Adrenal gland (tissue), 12 donors: ENCODE results near the gene ARL8B. TPM values are rescaled to one million over a fixed set of nuclear protein-coding genes. Genes with fewer than 3 reads are reported as not detected.

ENCODE experiments used
- DNase-seq, 7 donors: peaks; one replicate each; pipeline ENCODE4 v3.0.0-alpha.2; 2019 to 2020
- H3K27ac ChIP-seq, 5 donors: fragments of 200-600 bp; sonication (generic) in 4 of 5; 1 replicate in 3 of 5; 2 replicates in 2 of 5; pipeline versions ENCODE4 v1.5.1 to v1.8.0; 2016 to 2020; ENCODE audit warnings: mild to moderate bottlenecking in 1 of 5
- H3K27me3 ChIP-seq: fragments of 200-600 bp; 2 replicates; pipeline ENCODE4 v1.8.0; 2021
- H3K36me3 ChIP-seq, 2 donors: fragments of 200-600 bp; replicated peaks in 1 of 2; 1 replicate in 1 of 2; 2 replicates in 1 of 2; pipeline versions ENCODE4 v1.5.1 to v1.8.0; 2018 to 2022
- H3K4me1 ChIP-seq, 2 donors: fragments of 200-600 bp; replicated peaks in 1 of 2; 1 replicate in 1 of 2; 2 replicates in 1 of 2; pipeline versions ENCODE4 v1.5.1 to v1.8.0; 2018 to 2021
- H3K4me3 ChIP-seq, 4 donors: fragments of 200-600 bp; sonication (generic) in 3 of 4; one replicate each; pipeline ENCODE4 v1.5.1; 2016 to 2018
- H3K9me3 ChIP-seq, 3 donors: fragments of 200-600 bp; sonication (generic) in 1 of 3; replicated peaks in 1 of 3; 1 replicate in 2 of 3; 2 replicates in 1 of 3; pipeline versions ENCODE4 v1.5.1 to v1.8.0; 2016 to 2021
- POLR2A ChIP-seq, 2 donors: fragments of 450-650 bp; IDR thresholded peaks; one replicate each; pipeline ENCODE4 v1.6.1; 2017; ENCODE audit warnings: antibody characterized with exemption in 2 of 2, mild to moderate bottlenecking in 2 of 2, moderate library complexity in 1 of 2
- WGBS, 4 donors: extraction: QIAGEN DNeasy Blood & Tissue Kit in 2 of 4; methylation state at CpG; one replicate each; pipeline versions ENCODE4 v1.1.5 to v1.1.7; 2013 to 2017; 5-methylcytosine and 5-hydroxymethylcytosine counted together
- intact Hi-C, 2 donors: fragments of 100-400 bp; cut with DNase I; formaldehyde crosslinking; loops; one replicate each; pipeline versions ENCODE4 v1.14.1 to v1.15.0; 2022 to 2023
- polyA plus RNA-seq, 3 donors: library from polyadenylated mRNA; stranded (reverse); fragments of 200-250 nt in 2 of 3; fragments of 350-450 nt in 1 of 3; fragmentation: Illumina TruSeq in 1 of 3; extraction: RNeasy Lipid Tissue Mini Kit (QIAGEN cat#74804) in 1 of 3; gene quantifications; one replicate each; pipeline ENCODE4 v1.2.3, GENCODE V29; 2013 to 2014
- total RNA-seq, 9 donors: library from RNA; depleted of rRNA in 4 of 9; stranded (reverse); fragments of >200 nt in 4 of 9; fragments of 120-200 nt in 1 of 9; fragmentation: NEBNext Ultra II Directional in 1 of 9; extraction: Animal tissue kit (Norgen Biotek cat#: 25700) in 1 of 9; gene quantifications; one replicate each; pipeline versions ENCODE4 v1.1.0 to v1.2.4, GENCODE V29; 2013 to 2023
- TF ChIP-seq, protein P1 (sequence below), 6 experiments: fragments of 450-650 bp in 4 of 6; fragments of 200-600 bp in 2 of 6; sonication (generic) in 1 of 6; IDR thresholded peaks; 1 replicate in 5 of 6; 2 replicates in 1 of 6; pipeline versions ENCODE4 v1.5.1 to v1.8.0; 2016 to 2021; ENCODE audit warnings: antibody characterized with exemption in 6 of 6, mild to moderate bottlenecking in 2 of 6, moderate library complexity in 1 of 6
- donor health status: healthy with polysubstance abuse.
- donor health status: Bipolar disorder and iron deficiency.
- donor health status: DM: yes; HTN: yes; CAD: no.
- donor health status: DM: no; HTN: no; CAD: no.
- donor health status: DM: no; HTN: no; CAD: no.
- donor health status: DM: yes; HTN: yes; CAD: no.

ARL8B gene
- total and polyA plus RNA-seq, 12 donors: 27.8 to 131 (median 52.8) TPM

GRCh38 chr3:5210926-5211325 is 88.8 kb downstream of the ARL8B start:
- no peak overlapping the region for H3K27ac ChIP-seq
- H3K4me3 ChIP-seq: no peak overlapping the region
- intact Hi-C loops: no loop called here
- H3K36me3 ChIP-seq: peaks cover 0 to 95% of the 10 kb centered on the region in 2 donors
- WGBS, 4 donors: 95 to 98% (median 96%) methylated on average over 5 of the region's 5 CpGs
- DNase-seq: no peak
- no peaks in the 10 kb centered on the region for H3K27me3 ChIP-seq
- TF ChIP-seq POLR2A (IDR thresholded peaks at IDR 0.05): no peak
- TF ChIP-seq, protein P1, sequence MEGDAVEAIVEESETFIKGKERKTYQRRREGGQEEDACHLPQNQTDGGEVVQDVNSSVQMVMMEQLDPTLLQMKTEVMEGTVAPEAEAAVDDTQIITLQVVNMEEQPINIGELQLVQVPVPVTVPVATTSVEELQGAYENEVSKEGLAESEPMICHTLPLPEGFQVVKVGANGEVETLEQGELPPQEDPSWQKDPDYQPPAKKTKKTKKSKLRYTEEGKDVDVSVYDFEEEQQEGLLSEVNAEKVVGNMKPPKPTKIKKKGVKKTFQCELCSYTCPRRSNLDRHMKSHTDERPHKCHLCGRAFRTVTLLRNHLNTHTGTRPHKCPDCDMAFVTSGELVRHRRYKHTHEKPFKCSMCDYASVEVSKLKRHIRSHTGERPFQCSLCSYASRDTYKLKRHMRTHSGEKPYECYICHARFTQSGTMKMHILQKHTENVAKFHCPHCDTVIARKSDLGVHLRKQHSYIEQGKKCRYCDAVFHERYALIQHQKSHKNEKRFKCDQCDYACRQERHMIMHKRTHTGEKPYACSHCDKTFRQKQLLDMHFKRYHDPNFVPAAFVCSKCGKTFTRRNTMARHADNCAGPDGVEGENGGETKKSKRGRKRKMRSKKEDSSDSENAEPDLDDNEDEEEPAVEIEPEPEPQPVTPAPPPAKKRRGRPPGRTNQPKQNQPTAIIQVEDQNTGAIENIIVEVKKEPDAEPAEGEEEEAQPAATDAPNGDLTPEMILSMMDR (IDR thresholded peaks at IDR 0.05): no peak
- no peaks in the 10 kb centered on the region for H3K4me1 ChIP-seq
- H3K9me3 ChIP-seq: no peaks in the 10 kb centered on the region

- WGBS, 4 donors: 85 to 88% (median 86%) methylated on average over 9 of the region's 9 CpGs
- H3K36me3 ChIP-seq: peaks cover 0 to 89% of the 10 kb centered on the region in 2 donors
- intact Hi-C loops: no loop called here
These were observed 90.8 kb downstream of the ARL8B start for GRCh38 chr3:5212628-5213573.

GRCh38 chr3:5213574-5213966 is 91.5 kb downstream of the ARL8B start:
- H3K4me1 ChIP-seq: no peaks in the 10 kb centered on the region
- 69 to 86% (median 73%) methylated on average over 6 to 7 of the region's 7 CpGs for WGBS, 4 donors
- H3K27ac ChIP-seq: no peak overlapping the region
- DNase-seq: no peak
- intact Hi-C loops: no loop called here
- H3K36me3 ChIP-seq: peaks cover 0 to 89% of the 10 kb centered on the region in 2 donors
- H3K4me3 ChIP-seq: no peak overlapping the region
- no peaks in the 10 kb centered on the region for H3K9me3 ChIP-seq
- H3K27me3 ChIP-seq: no peaks in the 10 kb centered on the region
- TF ChIP-seq, protein P1 (IDR thresholded peaks at IDR 0.05): no peak
- no peak for TF ChIP-seq POLR2A (IDR thresholded peaks at IDR 0.05)

More at GRCh38 chr3:5212628-5213573, 90.8 kb downstream of the ARL8B start:
- H3K9me3 ChIP-seq: no peaks in the 10 kb centered on the region
- H3K27ac ChIP-seq: no peak overlapping the region
- H3K4me3 ChIP-seq: no peak overlapping the region
- TF ChIP-seq, protein P1 (IDR thresholded peaks at IDR 0.05): no peak
- no peak for DNase-seq
- no peaks in the 10 kb centered on the region for H3K27me3 ChIP-seq
- H3K4me1 ChIP-seq: no peaks in the 10 kb centered on the region

DNA sequence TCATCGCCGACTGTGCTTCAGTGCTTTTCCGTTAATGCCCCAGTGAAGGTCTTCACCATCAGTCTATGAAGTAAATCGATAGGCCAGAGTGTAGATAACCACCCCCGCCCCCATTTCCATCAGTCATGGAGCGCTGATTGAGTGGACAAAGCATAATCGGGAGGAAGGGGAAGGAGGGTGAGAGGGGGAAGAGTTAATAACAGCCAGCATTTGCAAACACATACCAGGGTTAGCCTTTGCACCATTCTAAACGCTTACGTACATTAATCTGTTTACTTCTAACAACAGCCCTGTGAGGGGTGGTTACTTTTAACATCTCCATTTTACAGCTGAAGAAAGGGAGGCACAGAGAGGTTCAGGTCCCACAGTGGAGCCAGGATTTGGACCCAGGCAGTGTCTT is 92.3 kb downstream of the ARL8B start:
- WGBS, 4 donors: 76 to 84% (median 81%) methylated on average over 9 of the region's 9 CpGs
- intact Hi-C loops: no loop called here
- DNase-seq: no peak
- no peaks in the 10 kb centered on the region for H3K27me3 ChIP-seq
- H3K27ac ChIP-seq: no peak overlapping the region
- no peaks in the 10 kb centered on the region for H3K9me3 ChIP-seq
- no peak overlapping the region for H3K4me3 ChIP-seq
- H3K36me3 ChIP-seq: peaks cover 0 to 81% of the 10 kb centered on the region in 2 donors
- no peak for TF ChIP-seq POLR2A (IDR thresholded peaks at IDR 0.05)
- TF ChIP-seq, protein P1 (IDR thresholded peaks at IDR 0.05): no peak
- no peaks in the 10 kb centered on the region for H3K4me1 ChIP-seq
